Type B pancreatic cell (in vitro differentiated cells): Measurements from ENCODE around the gene KCNN3. TPM values are rescaled to one million over a fixed set of nuclear protein-coding genes. Genes with fewer than 3 reads are reported as not detected.

Experiments used
- DNase-seq: peaks from one replicate; pipeline ENCODE4 v3.0.0; 2021; ENCODE audit warnings: mixed read lengths; ENCODE audit not compliant: unreplicated experiment; ENCODE audit errors: extremely low spot score
- H3K27ac Mint-ChIP-seq: 2 replicates; pipeline ENCODE4 v1.8.0; 2021; ENCODE audit warnings: mild to moderate bottlenecking, mixed read lengths
- H3K27me3 Mint-ChIP-seq: 2 replicates; pipeline ENCODE4 v1.8.0; 2021; ENCODE audit warnings: mixed read lengths
- H3K36me3 Mint-ChIP-seq: 2 replicates; pipeline ENCODE4 v1.8.0; 2021; ENCODE audit warnings: mixed read lengths
- H3K4me1 Mint-ChIP-seq: one replicate; pipeline ENCODE4 v1.8.0; 2021; ENCODE audit warnings: mixed read lengths; ENCODE audit not compliant: unreplicated experiment
- H3K4me3 Mint-ChIP-seq: 2 replicates; pipeline ENCODE4 v1.8.0; 2021; ENCODE audit warnings: mild to moderate bottlenecking, mixed read lengths
- H3K9me3 Mint-ChIP-seq: 2 replicates; pipeline ENCODE4 v1.8.0; 2021; ENCODE audit warnings: mixed read lengths
- CTCF ChIP-seq: fragments of 200-600 bp; sonication (generic); conservative IDR thresholded peaks from 2 replicates; pipeline ENCODE4 v1.5.0; 2021; ENCODE audit warnings: antibody characterized with exemption, mild to moderate bottlenecking
- total RNA-seq: library from RNA; stranded (reverse); gene quantifications from 2 replicates; pipeline ENCODE4 v1.2.1, GENCODE V29; 2021; ENCODE audit warnings: low replicate concordance

KCNN3 gene
- total RNA-seq, 1 donor from 2014 or later: 3.8 TPM

DNA sequence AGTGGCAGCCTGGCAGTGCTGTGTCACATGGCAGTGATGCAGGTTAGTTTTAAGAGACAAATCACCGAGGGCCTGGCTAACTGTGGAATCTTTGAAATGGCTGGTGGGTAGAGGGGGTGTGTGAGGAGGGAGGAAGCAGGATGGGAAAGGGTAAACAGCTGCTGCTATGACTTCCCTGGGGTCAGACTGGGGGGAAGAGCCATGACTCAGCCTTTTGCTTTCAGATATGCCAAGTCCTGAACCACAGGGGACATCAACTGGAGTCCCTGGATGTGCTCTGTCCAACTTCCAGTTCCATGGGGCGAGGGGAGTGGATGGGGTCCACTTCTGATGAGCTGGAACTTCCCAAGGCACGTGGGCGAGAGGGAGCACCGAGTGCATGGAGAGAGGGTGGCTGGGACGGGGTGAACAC is 141.0 kb downstream of the KCNN3 start:
- Mint-ChIP-seq H3K27me3 (peaks cover 6% of the 10 kb centered on the region), H3K9me3 (no peaks in the 10 kb centered on the region), H3K27ac (no peak overlapping the region), H3K36me3 (no peaks in the 10 kb centered on the region), H3K4me3 (no peak overlapping the region), H3K4me1 (peaks cover 43% of the 10 kb centered on the region)
- no peak for TF ChIP-seq CTCF
- no peak for DNase-seq

- no peak for DNase-seq
- Mint-ChIP-seq H3K9me3 (no peaks in the 10 kb centered on the region), H3K4me3 (no peak overlapping the region), H3K27ac (no peak overlapping the region), H3K4me1 (peaks cover 44% of the 10 kb centered on the region), H3K27me3 (peaks cover 6% of the 10 kb centered on the region), H3K36me3 (no peaks in the 10 kb centered on the region)
- TF ChIP-seq CTCF: no peak
Observed at GRCh38 chr1:154726896-154727753, 143.0 kb downstream of the KCNN3 start.

GRCh38 chr1:154726443-154726842 is 143.6 kb downstream of the KCNN3 start:
- Mint-ChIP-seq H3K27me3 (peaks cover 6% of the 10 kb centered on the region), H3K27ac (no peak overlapping the region), H3K36me3 (no peaks in the 10 kb centered on the region), H3K4me3 (no peak overlapping the region), H3K9me3 (no peaks in the 10 kb centered on the region), H3K4me1 (peaks cover 44% of the 10 kb centered on the region)
- DNase-seq: no peak
- TF ChIP-seq CTCF: no peak

DNA sequence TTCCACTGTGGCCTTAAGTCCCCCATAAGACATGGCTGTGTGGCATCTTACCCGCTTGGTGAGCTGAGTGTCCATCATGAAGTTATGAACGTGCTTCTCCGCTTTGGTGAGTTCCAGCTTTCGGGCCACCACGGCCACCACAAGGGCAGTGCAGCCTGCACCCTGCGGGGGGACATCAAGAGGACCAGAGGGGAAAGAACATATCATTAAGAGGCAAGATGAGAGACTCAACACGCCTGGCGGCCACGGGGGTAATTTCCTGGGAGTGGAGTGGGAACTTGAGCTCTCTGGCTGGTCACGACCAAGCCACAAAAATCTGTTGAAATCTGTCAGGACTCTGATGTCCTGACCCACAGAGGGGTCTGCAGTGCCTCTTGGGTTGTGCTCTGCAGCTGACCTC is 144.2 kb downstream of the KCNN3 start:
- Mint-ChIP-seq H3K4me1 (peaks cover 40% of the 10 kb centered on the region), H3K4me3 (no peak overlapping the region), H3K9me3 (no peaks in the 10 kb centered on the region), H3K36me3 (no peaks in the 10 kb centered on the region), H3K27ac (no peak overlapping the region), H3K27me3 (peaks cover 6% of the 10 kb centered on the region)
- DNase-seq: no peak
- TF ChIP-seq CTCF: no peak

DNA sequence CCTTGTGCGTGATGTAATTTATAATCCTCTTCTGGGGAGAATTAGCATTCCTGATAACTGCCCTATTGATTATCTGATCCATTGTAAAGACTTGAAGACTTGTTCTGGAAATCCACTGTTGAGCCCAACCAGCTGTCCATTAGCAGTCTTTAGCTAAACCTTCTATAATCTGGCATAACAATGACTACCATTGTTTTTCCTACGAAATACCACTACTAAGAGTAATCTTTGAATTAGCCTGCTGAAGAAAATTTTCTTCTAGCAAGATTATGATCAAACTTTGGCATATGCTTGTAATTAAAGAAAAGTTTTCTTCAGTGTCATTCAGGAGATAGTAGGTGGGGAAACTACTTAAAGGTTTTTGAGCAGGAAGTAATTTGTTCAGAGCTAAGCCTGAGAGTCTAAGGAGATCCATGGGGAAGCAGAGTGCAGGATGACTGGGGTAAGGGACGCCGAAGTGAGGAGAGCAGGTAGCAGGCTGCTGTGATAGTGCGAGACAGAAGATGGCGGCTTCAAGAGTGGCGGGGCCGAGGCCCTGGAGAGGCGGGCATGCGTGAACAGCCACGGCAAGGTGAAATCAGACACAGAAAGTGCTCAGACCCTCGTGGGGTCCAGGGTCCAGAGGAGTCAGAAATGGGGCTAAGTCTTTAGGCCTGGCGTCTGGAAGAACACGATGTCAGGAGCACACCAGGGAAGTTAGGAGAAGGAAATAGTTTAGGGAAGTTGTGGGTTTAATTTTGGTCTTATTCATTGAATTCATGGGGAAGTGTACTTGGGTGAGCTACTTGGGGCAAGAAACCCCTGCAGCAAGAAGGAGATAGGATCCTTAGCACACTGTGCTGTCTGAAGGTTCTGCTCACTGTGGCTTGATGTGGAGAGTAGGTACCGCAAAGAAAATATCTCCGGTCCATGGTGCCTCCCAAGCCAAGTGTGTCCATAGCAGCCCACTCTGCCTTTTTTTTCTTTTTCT is 149.5 kb downstream of the KCNN3 start:
- TF ChIP-seq CTCF: no peak
- no peak for DNase-seq
- peaks cover 5% of the 10 kb centered on the region for H3K36me3 Mint-ChIP-seq
- peaks cover 5% of the 10 kb centered on the region for H3K27me3 Mint-ChIP-seq
- H3K4me1 Mint-ChIP-seq: peaks cover 17% of the 10 kb centered on the region
- peak overlapping the region; percentile 50 for H3K27ac Mint-ChIP-seq
- H3K9me3 Mint-ChIP-seq: peaks cover 6% of the 10 kb centered on the region
- no peak overlapping the region for H3K4me3 Mint-ChIP-seq
